NCI-H1048 (cell line): ENCODE data around the gene MYO1F.
"Not testable (repeated sequence)": the region's sequence is repeated elsewhere in the genome, so short reads cannot be mapped to it uniquely, and the experiment has no call there.

Source experiments
- DNase-seq: peaks from one replicate; lab custom pipeline; 2025; lab: John Stamatoyannopoulos, UW

The MYO1F gene

GRCh38 chr19:8517551-8518442, 59.4 kb downstream of the MYO1F start:
- no peak for DNase-seq

GRCh38 chr19:8515317-8515716, 61.9 kb downstream of the MYO1F start:
- DNase-seq: no peak

DNA sequence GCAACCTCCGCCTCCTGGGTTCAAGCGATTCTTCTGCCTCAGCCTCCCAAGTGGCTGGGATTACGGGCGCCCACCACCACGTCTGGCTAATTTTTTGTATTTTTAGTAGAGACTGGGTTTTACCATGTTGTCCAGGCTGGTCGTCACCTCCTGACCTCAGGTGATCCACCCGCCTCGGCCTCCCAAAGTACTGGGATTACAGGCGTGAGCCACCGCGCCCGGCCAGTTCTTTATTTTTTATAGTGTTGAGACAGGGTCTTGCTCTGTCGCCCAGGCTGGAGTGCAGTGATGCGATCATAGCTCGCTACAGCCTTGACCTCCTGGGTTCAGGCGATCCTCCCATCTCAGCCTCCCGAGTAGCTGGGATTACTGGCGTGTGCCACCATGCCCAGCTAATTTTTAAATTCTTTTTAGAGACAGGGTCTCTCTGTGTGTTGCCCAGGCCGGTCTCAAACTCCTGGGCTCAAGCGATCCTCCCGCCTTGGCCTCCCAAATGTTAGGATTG, 62.7 kb downstream of the MYO1F start:
- not testable (repeated sequence) for DNase-seq

DNA sequence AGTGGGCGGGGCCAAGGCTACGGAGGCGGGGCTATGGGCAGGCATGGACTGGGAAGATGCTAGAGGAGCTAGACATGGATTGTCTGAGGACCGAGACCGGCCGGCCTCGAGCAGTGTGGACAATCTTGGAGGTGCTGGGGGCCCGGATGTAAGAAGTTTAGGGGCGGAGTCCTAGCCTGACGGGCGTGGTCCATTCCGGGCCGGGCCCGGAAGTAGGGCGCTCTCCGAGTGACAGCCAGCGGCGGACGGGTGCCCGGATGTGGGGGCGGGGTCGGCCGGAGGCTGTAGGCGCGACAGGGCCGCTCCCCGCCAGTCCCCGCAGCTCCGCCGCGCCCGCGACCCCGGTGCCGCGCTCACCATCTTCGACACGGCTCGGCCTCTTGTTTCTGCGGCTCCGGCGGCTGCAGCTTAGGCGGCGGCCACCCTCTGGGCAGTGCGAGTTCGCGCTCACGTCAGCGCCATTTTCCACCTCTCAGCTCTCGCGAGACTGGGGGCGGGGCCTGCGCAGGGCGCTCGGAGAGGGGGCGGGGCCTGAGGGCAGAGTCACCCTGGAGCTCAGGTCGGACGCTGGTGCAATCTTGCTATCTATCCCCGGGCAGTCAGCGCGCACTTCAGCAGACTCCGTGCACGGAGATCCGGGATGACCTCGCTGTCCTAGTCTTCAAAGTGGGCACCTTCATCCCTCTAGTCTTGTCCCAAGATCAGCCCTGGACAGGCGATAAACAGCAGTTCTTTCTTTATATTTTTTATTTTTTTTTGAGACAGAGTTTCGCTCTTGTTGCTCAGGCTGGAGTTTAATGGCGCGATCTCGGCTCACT, 63.3 kb downstream of the MYO1F start, which contains the start of gene ZNF414:
TSS of gene ZNF414 (minus strand) at position 481 of the 818 bp plus-strand sequence. CDS start at position 360, 121 bp downstream.
- peak; percentile 86 for DNase-seq

DNA sequence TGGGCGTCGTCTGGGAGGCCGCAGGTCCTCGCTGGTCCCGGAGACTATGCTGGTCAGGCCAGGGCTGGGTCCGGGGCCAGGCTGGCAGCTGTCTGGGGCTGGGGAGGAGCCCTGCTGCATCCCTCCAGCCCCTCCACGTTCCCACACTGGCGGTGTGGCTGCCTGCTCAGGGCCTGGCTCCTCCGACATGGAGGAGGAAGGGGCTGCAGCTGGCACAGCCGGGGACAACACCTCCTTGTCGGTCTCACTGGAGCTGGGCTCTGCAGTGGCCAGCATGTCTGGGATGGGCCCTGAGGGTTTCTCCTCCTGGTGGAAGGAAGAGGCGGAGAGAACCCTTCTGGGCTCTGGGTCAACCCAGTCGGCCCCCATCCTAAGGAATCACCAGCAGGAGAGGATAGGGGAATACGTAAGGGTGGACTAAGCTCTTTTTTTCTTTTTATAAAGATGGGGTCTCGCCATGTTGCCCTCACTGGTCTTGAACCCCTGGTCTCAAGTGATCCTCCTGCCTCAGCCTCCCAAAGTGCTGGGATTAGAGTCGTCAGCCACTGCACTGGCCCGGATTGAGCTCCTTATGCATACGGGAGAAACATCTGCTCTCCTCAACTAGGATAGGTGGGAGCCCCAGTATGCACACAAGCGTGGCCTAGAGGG, 64.1 kb downstream of the MYO1F start:
- DNase-seq: no peak

- peak; percentile 30 for DNase-seq
Measured at GRCh38 chr19:8512115-8512967, 64.9 kb downstream of the MYO1F start.

- no peak for DNase-seq
Measured at GRCh38 chr19:8511573-8512101, 65.6 kb downstream of the MYO1F start.

GRCh38 chr19:8510589-8511115, 66.6 kb downstream of the MYO1F start:
- DNase-seq: no peak

- no peak for DNase-seq
Measured at GRCh38 chr19:8506402-8506957, 70.8 kb downstream of the MYO1F start.

GRCh38 chr19:8505680-8506401, 71.4 kb downstream of the MYO1F start:
- DNase-seq: peak; percentile 61

DNA sequence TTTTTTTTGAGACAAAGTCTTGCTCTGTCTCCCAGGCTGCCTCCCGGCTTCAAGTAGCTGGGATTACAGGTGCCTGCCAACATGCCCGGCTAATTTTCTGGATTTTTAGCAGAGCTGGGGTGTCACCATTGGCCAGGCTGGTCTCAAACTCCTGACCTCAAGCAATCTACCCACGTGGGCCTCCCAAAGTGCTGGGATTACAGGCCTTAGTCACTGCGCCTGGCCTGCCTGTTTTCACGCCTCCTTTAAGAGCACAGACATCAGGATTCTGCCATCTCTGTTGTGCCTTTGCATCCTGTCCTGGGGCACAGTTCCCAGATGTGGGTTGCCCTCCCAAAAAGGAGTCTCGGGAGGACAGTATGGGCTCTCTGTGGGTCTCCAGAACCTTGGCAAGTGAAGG, 72.3 kb downstream of the MYO1F start:
- no peak for DNase-seq

GRCh38 chr19:8504171-8504570, 73.1 kb downstream of the MYO1F start:
- DNase-seq: no peak

- no peak for DNase-seq
Measured at GRCh38 chr19:8503510-8503909, 73.7 kb downstream of the MYO1F start.

GRCh38 chr19:8501981-8502380, 75.3 kb downstream of the MYO1F start:
- DNase-seq: no peak

- no peak for DNase-seq
Measured at GRCh38 chr19:8501516-8501915, 75.7 kb downstream of the MYO1F start.

GRCh38 chr19:8500158-8500557, 77.1 kb downstream of the MYO1F start:
- no peak for DNase-seq

- DNase-seq: no peak
Measured at GRCh38 chr19:8499048-8499833, 78.0 kb downstream of the MYO1F start.

GRCh38 chr19:8498295-8498694, 78.9 kb downstream of the MYO1F start:
- DNase-seq: no peak

DNA sequence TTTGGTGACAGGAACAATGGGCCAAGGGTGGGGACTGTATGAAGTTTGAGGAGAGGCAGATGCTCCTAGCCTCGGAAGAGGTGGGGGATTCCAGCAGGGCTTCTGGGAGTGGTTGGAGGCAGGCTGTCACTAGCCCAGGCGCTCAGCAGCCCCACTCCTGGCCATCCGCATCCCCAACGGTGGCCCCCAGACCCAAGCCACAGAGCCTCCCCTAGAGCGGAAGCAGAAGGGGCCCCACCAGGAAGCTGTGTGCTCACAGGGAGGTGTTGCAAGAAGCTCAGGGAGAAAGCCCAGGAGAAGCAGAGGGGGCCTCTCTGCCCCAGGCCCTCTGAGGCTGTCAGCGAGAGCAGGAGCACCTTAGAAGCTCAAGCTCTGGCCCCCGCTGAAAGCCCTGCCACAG, 83.1 kb downstream of the MYO1F start:
- no peak for DNase-seq
